Endothelial cell of umbilical vein (primary cell): ENCODE data around the gene CAMK2G. TPM values are rescaled to one million over a fixed set of nuclear protein-coding genes. Genes with fewer than 3 reads are reported as not detected.

Experiments used
- BruUV-seq: library from RNA; stranded (reverse); fragments of 400-500 nt; replicated peaks from 2 replicates; lab custom pipeline; 2021; lab: Mats Ljungman, UMichigan
- CTCF ChIA-PET: fragments of 300-600, 350-600 bp; sonication (Branson Sonifier 250); formaldehyde crosslinking; loops from one replicate; lab custom pipeline; 2021; ENCODE audit warnings: antibody characterized with exemption, inconsistent platforms; lab: Charles Lee
- POLR2A ChIA-PET: fragments of 300-600, 350-600 bp; sonication (Branson Sonifier 250); formaldehyde crosslinking; loops from one replicate; lab custom pipeline; 2021; ENCODE audit warnings: antibody characterized with exemption, inconsistent platforms; lab: Charles Lee
- DNase-seq: peaks from one replicate; pipeline ENCODE4 v3.0.0-alpha.2; 2011; ENCODE audit warnings: low read depth, low spot score
- FAIRE-seq: peaks from 2 replicates; lab custom pipeline; 2011; peaks lifted over from hg19 to GRCh38; lab: Jason Lieb, UNC
- H2AFZ ChIP-seq: 2 replicates; pipeline ENCODE4 v1.6.0; 2012; ENCODE audit warnings: low read depth, low read length, control low read depth, inconsistent platforms
- H3K27ac ChIP-seq: 2 replicates; pipeline ENCODE4 v1.5.1; 2011; ENCODE audit warnings: low read depth, mild to moderate bottlenecking, control low read depth, low read length, moderate library complexity; ENCODE audit not compliant: insufficient read depth
- H3K27me3 ChIP-seq, 2 experiments: 2 replicates each; pipeline versions ENCODE4 v1.6.0 to v1.6.1; 2011; ENCODE audit warnings: low read length in 2 of 2, mixed read lengths in 1 of 2; ENCODE audit not compliant: control insufficient read depth in 2 of 2, insufficient read depth in 2 of 2
- H3K36me3 ChIP-seq, 2 experiments: 2 replicates in 1 of 2; 3 replicates in 1 of 2; pipeline ENCODE4 v1.5.1; 2011; ENCODE audit warnings: low read length in 2 of 2, mild to moderate bottlenecking in 1 of 2, moderate library complexity in 1 of 2; ENCODE audit not compliant: control insufficient read depth in 2 of 2, insufficient read depth in 2 of 2; ENCODE audit errors: extremely low read depth in 1 of 2
- H3K4me1 ChIP-seq: 3 replicates; pipeline ENCODE4 v1.5.1; 2011; ENCODE audit warnings: mild to moderate bottlenecking, low read length; ENCODE audit not compliant: control insufficient read depth, insufficient read depth; ENCODE audit errors: extremely low read depth
- H3K4me2 ChIP-seq: 2 replicates; pipeline ENCODE4 v1.6.1; 2011; ENCODE audit warnings: low read length, control low read depth, mixed read lengths; ENCODE audit not compliant: insufficient read depth
- H3K4me3 ChIP-seq, 3 experiments: fragments of 200-600 bp in 1 of 3; sonication (generic), shearing (Covaris generic) in 1 of 3; replicated peaks in 1 of 3; 2 replicates each; pipeline ENCODE4 v1.5.1; 2011 to 2016; ENCODE audit warnings: control low read depth in 3 of 3, low read length in 3 of 3, mild to moderate bottlenecking in 2 of 3, inconsistent platforms in 1 of 3, low read depth in 1 of 3, moderate library complexity in 1 of 3; ENCODE audit not compliant: insufficient read depth in 1 of 3
- H3K79me2 ChIP-seq: 2 replicates; pipeline ENCODE4 v1.6.0; 2012; ENCODE audit warnings: low read length, inconsistent platforms; ENCODE audit not compliant: control insufficient read depth, insufficient read depth
- H3K9ac ChIP-seq: replicated peaks from 2 replicates; pipeline ENCODE3; 2011; ENCODE audit warnings: low read length, control low read depth; ENCODE audit not compliant: insufficient read depth; ENCODE audit errors: extremely low read depth
- H3K9me1 ChIP-seq: replicated peaks from 3 replicates; pipeline ENCODE4 v1.6.0; 2011; ENCODE audit warnings: mild to moderate bottlenecking, low read length; ENCODE audit not compliant: control insufficient read depth, insufficient read depth; ENCODE audit errors: extremely low read depth
- H3K9me3 ChIP-seq: replicated peaks from 2 replicates; pipeline ENCODE4 v1.5.1; 2012; ENCODE audit warnings: low read length, inconsistent platforms; ENCODE audit not compliant: control insufficient read depth, insufficient read depth
- H4K20me1 ChIP-seq: replicated peaks from 2 replicates; pipeline ENCODE3; 2011; ENCODE audit warnings: mild to moderate bottlenecking, low read length; ENCODE audit not compliant: control insufficient read depth, insufficient read depth; ENCODE audit errors: extremely low read depth
- CTCF ChIP-seq, 2 donors: IDR thresholded peaks; 1 replicate in 1 of 2; 2 replicates in 1 of 2; pipeline ENCODE4 v1.5.1; 2011; ENCODE audit warnings: low read length in 2 of 2, mild to moderate bottlenecking in 2 of 2, moderate library complexity in 2 of 2, control low read depth in 1 of 2, inconsistent platforms in 1 of 2, low read depth in 1 of 2; ENCODE audit not compliant: insufficient read depth in 1 of 2; ENCODE audit errors: extremely low read depth in 1 of 2
- EZH2 ChIP-seq: IDR thresholded peaks from 2 replicates; pipeline ENCODE4 v1.6.1; 2012; ENCODE audit warnings: borderline replicate concordance, low read depth, mild to moderate bottlenecking, moderate library complexity, low read length, inconsistent platforms; ENCODE audit not compliant: severe bottlenecking
- FOS ChIP-seq: IDR thresholded peaks from 2 replicates; pipeline ENCODE4 v1.6.1; 2011; ENCODE audit warnings: mild to moderate bottlenecking, low read length, moderate library complexity, borderline replicate concordance; ENCODE audit not compliant: insufficient read depth
- GATA2 ChIP-seq: IDR thresholded peaks from 2 replicates; pipeline ENCODE4 v1.7.0; 2011; ENCODE audit warnings: low read depth, mild to moderate bottlenecking, moderate library complexity, mixed read lengths, low read length; ENCODE audit not compliant: insufficient read length, insufficient read depth
- JUN ChIP-seq: IDR thresholded peaks from 2 replicates; pipeline ENCODE4 v1.6.1; 2011; ENCODE audit warnings: borderline replicate concordance, low read depth; ENCODE audit not compliant: insufficient read length, insufficient read depth
- MYC ChIP-seq: IDR thresholded peaks from one replicate; pipeline ENCODE4 v1.6.1; 2011; ENCODE audit warnings: mild to moderate bottlenecking, low read depth, low read length
- POLR2A ChIP-seq: IDR thresholded peaks from 2 replicates; pipeline ENCODE4 v1.6.1; 2012; ENCODE audit warnings: low read depth, mild to moderate bottlenecking, control low read depth, low read length
- POLR2AphosphoS5 ChIP-seq: IDR thresholded peaks from 2 replicates; pipeline ENCODE4 v1.6.1; 2012; ENCODE audit warnings: low read depth, mild to moderate bottlenecking, control low read depth, low read length, moderate library complexity; ENCODE audit not compliant: insufficient read depth
- dilution Hi-C: fragments of 300-500 bp; cut with MboI; formaldehyde crosslinking; loops from one replicate; pipeline ENCODE4 v1.15.0; 2019; ENCODE audit warnings: low sequenced_read_pairs; ENCODE audit not compliant: extremely low pct_ligation_motif_present
- intact Hi-C: fragments of 100-400 bp; cut with micrococcal nuclease; formaldehyde crosslinking; loops from one replicate; pipeline ENCODE4 v1.10.0; 2022
- polyA plus RNA-seq, 4 experiments: library from polyadenylated mRNA; depleted of rRNA in 3 of 4; stranded (reverse) in 3 of 4; unstranded in 1 of 4; fragments of >200 nt; gene quantifications; 2 replicates each; pipeline versions ENCODE4 v1.2.1 to v1.2.3, GENCODE V29; 2011 to 2012; ENCODE audit warnings: missing spikeins in 1 of 4
- total RNA-seq: library from RNA; stranded (reverse); gene quantifications from 2 replicates; pipeline ENCODE4 v1.2.3, GENCODE V29; 2021
- TF ChIP-seq, protein P1 (sequence below): IDR thresholded peaks from 2 replicates; pipeline ENCODE4 v1.6.1; 2011; ENCODE audit not compliant: insufficient read depth, insufficient read length

CAMK2G gene
- total and polyA plus RNA-seq, 2 donors (not counting 3 experiments of a cell fraction or from before 2014, with no cell fraction given), result 27.2 to 33.6 TPM

- no peak for FAIRE-seq
- DNase-seq, result no peak
- no TSS peak for BruUV-seq
- H3K79me2 ChIP-seq, result no peaks in the 10 kb centered on the region
- ChIA-PET CTCF (interaction anchor here (1.2 kb wide), 1 partner anchor 22 kb away, joined by 3 read pairs; no protein-coding TSS in a partner anchor), POLR2A (no interaction called here)
- no peak overlapping the region for H3K9ac ChIP-seq
- dilution Hi-C loops (no loop called here), intact Hi-C loops (no loop called here)
- no peak overlapping the region for H3K4me3 ChIP-seq
- H4K20me1 ChIP-seq, result no peaks in the 10 kb centered on the region
- H3K36me3 ChIP-seq, result peaks cover 10 to 31% of the 10 kb centered on the region in 2 experiments
- H2AFZ ChIP-seq, result no peak overlapping the region
- no peaks in the 10 kb centered on the region for H3K27me3 ChIP-seq
- no peak overlapping the region for H3K4me2 ChIP-seq
- no peaks in the 10 kb centered on the region for H3K9me1 ChIP-seq
- H3K4me1 ChIP-seq, result no peaks in the 10 kb centered on the region
- H3K9me3 ChIP-seq, result no peaks in the 10 kb centered on the region
- H3K27ac ChIP-seq, result no peak overlapping the region
- TF ChIP-seq, protein P1, sequence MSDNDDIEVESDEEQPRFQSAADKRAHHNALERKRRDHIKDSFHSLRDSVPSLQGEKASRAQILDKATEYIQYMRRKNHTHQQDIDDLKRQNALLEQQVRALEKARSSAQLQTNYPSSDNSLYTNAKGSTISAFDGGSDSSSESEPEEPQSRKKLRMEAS, result no peak
- TF ChIP-seq CTCF (IDR thresholded peaks at IDR 0.05; ENCODE audit: extremely low read depth in 1 of 2, insufficient read depth in 1 of 2, low read depth in 1 of 2, low read length in 2 of 2) (no peak), POLR2A (no peak), GATA2 (no peak), POLR2AphosphoS5 (no peak), FOS (no peak), JUN (no peak), EZH2 (no peak), MYC (no peak)
Measured at GRCh38 chr10:73857446-73857845, 16.9 kb downstream of the CAMK2G start.
